Fibroblast of the aortic adventitia (primary cell): ENCODE measurements around the gene ZFHX3. TPM values are rescaled to one million over a fixed set of nuclear protein-coding genes. Genes with fewer than 3 reads are reported as not detected.

Experiments
- DNase-seq: peaks from one replicate; pipeline ENCODE4 v3.0.0-alpha.2; 2010; ENCODE audit warnings: low read depth
- H3K4me3 ChIP-seq: 2 replicates; pipeline ENCODE4 v1.5.1; 2011; ENCODE audit warnings: low read depth, mild to moderate bottlenecking, control low read depth, low read length, moderate library complexity
- total RNA-seq: library from RNA; depleted of rRNA; stranded (reverse); fragments of >200 nt; gene quantifications from 2 replicates; pipeline ENCODE4 v1.2.3, GENCODE V29; 2012; ENCODE audit warnings: low replicate concordance
- TF ChIP-seq, protein P1 (sequence below): IDR thresholded peaks from 2 replicates; pipeline ENCODE4 v1.5.1; 2011; ENCODE audit warnings: mild to moderate bottlenecking, low read length, control low read depth, inconsistent platforms; ENCODE audit not compliant: insufficient read depth

Gene ZFHX3
- total RNA-seq, 1 donor: 8.1 TPM

DNA sequence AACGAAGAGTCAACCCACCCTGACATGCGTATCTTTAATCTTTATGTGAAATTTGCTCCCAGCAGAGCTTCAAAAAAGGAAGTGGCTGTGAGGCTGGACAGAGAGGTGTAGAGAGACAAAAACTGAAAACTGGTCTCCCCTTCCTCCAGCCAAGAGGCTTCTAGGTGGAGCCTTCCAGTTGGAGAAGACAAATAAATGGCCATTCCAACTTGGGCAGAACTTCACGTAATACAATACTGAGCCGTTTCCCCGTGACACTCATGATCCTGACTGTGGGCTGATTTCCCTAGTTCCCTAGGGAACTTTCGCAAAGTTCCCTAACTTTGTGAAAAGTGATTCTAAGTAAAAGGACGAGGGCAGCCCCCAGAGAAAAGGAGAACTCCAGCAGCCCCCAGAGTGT is 78.8 kb downstream of the ZFHX3 start:
- TF ChIP-seq, protein P1, sequence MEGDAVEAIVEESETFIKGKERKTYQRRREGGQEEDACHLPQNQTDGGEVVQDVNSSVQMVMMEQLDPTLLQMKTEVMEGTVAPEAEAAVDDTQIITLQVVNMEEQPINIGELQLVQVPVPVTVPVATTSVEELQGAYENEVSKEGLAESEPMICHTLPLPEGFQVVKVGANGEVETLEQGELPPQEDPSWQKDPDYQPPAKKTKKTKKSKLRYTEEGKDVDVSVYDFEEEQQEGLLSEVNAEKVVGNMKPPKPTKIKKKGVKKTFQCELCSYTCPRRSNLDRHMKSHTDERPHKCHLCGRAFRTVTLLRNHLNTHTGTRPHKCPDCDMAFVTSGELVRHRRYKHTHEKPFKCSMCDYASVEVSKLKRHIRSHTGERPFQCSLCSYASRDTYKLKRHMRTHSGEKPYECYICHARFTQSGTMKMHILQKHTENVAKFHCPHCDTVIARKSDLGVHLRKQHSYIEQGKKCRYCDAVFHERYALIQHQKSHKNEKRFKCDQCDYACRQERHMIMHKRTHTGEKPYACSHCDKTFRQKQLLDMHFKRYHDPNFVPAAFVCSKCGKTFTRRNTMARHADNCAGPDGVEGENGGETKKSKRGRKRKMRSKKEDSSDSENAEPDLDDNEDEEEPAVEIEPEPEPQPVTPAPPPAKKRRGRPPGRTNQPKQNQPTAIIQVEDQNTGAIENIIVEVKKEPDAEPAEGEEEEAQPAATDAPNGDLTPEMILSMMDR: no peak
- no peak for DNase-seq
- no peak overlapping the region for H3K4me3 ChIP-seq

GRCh38 chr16:72967941-72968340 is 80.0 kb downstream of the ZFHX3 start:
- no peak overlapping the region for H3K4me3 ChIP-seq
- no peak for DNase-seq
- TF ChIP-seq, protein P1: no peak

DNA sequence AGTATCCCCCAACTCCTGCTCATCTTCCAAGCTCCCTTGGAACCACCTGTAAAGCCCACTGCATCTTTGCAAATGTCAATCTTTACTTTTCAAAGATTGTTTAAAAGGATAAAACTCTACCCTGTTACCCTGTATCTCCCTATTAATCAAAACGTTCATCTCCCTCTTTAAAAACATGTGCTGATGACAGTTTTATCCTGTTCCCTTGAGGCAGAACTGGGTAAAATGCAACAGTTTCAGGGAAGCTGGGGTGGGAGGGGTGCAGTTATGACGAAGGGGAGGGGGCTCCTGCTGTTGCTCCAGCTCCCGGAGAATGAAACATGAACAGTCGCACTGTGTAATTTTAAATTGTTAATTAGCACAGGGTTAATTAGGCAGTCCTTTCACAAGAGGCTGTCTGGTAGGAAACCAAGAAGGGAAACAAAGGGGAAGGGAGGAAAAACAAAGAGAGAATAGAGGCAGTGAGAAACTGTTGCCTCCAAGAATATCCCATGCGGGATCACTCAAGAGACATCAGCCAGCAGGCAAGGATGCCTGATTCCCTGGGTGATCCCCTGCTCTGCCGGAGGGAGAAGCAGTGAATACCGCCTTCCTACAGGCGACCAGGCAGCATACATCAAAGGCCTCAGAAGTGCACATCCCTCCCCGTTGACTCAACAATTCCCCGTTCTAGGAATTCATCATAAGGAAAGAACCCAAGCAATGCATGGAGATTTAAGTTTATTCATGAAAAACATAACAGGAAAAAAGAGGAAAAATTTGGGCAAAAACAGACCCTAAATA is 84.2 kb downstream of the ZFHX3 start:
- DNase-seq: no peak
- no peak overlapping the region for H3K4me3 ChIP-seq
- TF ChIP-seq, protein P1: no peak

DNA sequence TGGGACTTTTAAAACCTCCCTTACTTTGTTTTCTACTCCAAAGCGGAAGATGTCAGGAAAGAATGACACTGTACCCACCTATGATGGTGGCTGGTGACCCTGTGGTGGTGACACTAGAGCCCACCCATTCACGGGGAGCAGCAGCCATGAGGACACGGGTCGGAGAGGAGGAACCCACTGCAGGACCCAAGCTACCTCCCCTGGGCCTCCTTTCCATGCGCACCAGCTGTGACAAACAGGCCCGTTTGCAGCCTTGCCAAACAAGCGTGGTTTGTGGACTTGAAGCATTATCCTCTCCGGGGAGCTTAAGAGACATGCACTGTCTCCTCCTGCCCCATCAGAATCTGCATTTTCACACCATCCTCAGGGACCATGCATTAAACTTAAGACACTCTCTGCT is 85.6 kb downstream of the ZFHX3 start:
- DNase-seq: no peak
- H3K4me3 ChIP-seq: no peak overlapping the region
- TF ChIP-seq, protein P1: no peak

GRCh38 chr16:72961863-72962262 is 86.1 kb downstream of the ZFHX3 start:
- TF ChIP-seq, protein P1: no peak
- H3K4me3 ChIP-seq: no peak overlapping the region

GRCh38 chr16:72961115-72961832 is 86.7 kb downstream of the ZFHX3 start:
- H3K4me3 ChIP-seq: no peak overlapping the region
- no peak for DNase-seq
- TF ChIP-seq, protein P1: peak; percentile 39

More at GRCh38 chr16:72961863-72962262, 86.1 kb downstream of the ZFHX3 start:
- DNase-seq: no peak
